ENCODE measurements around the gene CLIC3. TPM values are rescaled to one million over a fixed set of nuclear protein-coding genes. Genes with fewer than 3 reads are reported as not detected.

Gene CLIC3
- total RNA-seq, 1 experiment from 2014 or later, result not detected

GRCh38 chr9:137025517-137025966 is 29.2 kb upstream of the CLIC3 start:
- ChIA-PET POLR2A (ENCODE audit: low non-redundant PET) (no interaction called here), CTCF (interaction anchor here (1.5 kb wide), 1 partner anchor 10 kb away, joined by 12 read pairs; no protein-coding TSS in a partner anchor)
- Histone ChIP-seq H3K4me1 (ENCODE audit: insufficient read depth, low read length, poor library complexity, severe bottlenecking) (peaks cover 10% of the 10 kb centered on the region), H3K27ac (ENCODE audit: low read depth, low read length, poor library complexity, severe bottlenecking) (no peak overlapping the region), H3K4me3 (ENCODE audit: low read depth, low read length, poor library complexity, severe bottlenecking) (no peak overlapping the region), H3K27me3 (replicated peaks; ENCODE audit: insufficient read depth, low read depth, low read length, poor library complexity) (no peaks in the 10 kb centered on the region), H3K9me3 (ENCODE audit: low read depth, low read length, poor library complexity, severe bottlenecking) (no peaks in the 10 kb centered on the region), H3K36me3 (ENCODE audit: insufficient read depth, low read length, poor library complexity, severe bottlenecking) (no peaks in the 10 kb centered on the region)
- no peak for TF ChIP-seq CTCF (conservative IDR thresholded peaks at IDR 0.05; ENCODE audit: low read depth, low read length)
- BruUV-seq (replicated peaks), result no TSS peak
- intact Hi-C loops (cut with micrococcal nuclease; ENCODE audit: unreplicated experiment), result no loop called here
- DNase-seq (ENCODE audit: low spot score), result no peak

- peaks cover 3% of the 10 kb centered on the region for H3K4me1 ChIP-seq (ENCODE audit: insufficient read depth, low read length, poor library complexity, severe bottlenecking)
- no peaks in the 10 kb centered on the region for H3K36me3 ChIP-seq (ENCODE audit: insufficient read depth, low read length, poor library complexity, severe bottlenecking)
- TF ChIP-seq CTCF (conservative IDR thresholded peaks at IDR 0.05; ENCODE audit: low read depth, low read length) (no peak), EZH2 (IDR thresholded peaks at IDR 0.05; ENCODE audit: borderline replicate concordance, low read depth, low read length, poor library complexity, severe bottlenecking) (no peak)
- intact Hi-C loops (cut with micrococcal nuclease; ENCODE audit: unreplicated experiment), result no loop called here
- POLR2A ChIA-PET (ENCODE audit: low non-redundant PET), result no interaction called here
- CTCF ChIA-PET, result no interaction called here
- no peaks in the 10 kb centered on the region for H3K9me3 ChIP-seq (ENCODE audit: low read depth, low read length, poor library complexity, severe bottlenecking)
- BruUV-seq (replicated peaks), result no TSS peak
- no peaks in the 10 kb centered on the region for H3K27me3 ChIP-seq (replicated peaks; ENCODE audit: insufficient read depth, low read depth, low read length, poor library complexity)
- no peak overlapping the region for H3K27ac ChIP-seq (ENCODE audit: low read depth, low read length, poor library complexity, severe bottlenecking)
- no peak for DNase-seq (ENCODE audit: low spot score)
- no peak overlapping the region for H3K4me3 ChIP-seq (ENCODE audit: low read depth, low read length, poor library complexity, severe bottlenecking)
These were observed 27.2 kb upstream of the CLIC3 start for GRCh38 chr9:137023583-137023991.

- BruUV-seq (replicated peaks), result no TSS peak
- POLR2A ChIA-PET (ENCODE audit: low non-redundant PET), result no interaction called here
These were observed 26.8 kb upstream of the CLIC3 start for GRCh38 chr9:137023157-137023556.

More at GRCh38 chr9:137023157-137023556, 26.8 kb upstream of the CLIC3 start:
- H3K4me3 ChIP-seq (ENCODE audit: low read depth, low read length, poor library complexity, severe bottlenecking), result no peak overlapping the region
- no peaks in the 10 kb centered on the region for H3K36me3 ChIP-seq (ENCODE audit: insufficient read depth, low read length, poor library complexity, severe bottlenecking)
- no peaks in the 10 kb centered on the region for H3K27me3 ChIP-seq (replicated peaks; ENCODE audit: insufficient read depth, low read depth, low read length, poor library complexity)
- intact Hi-C loops (cut with micrococcal nuclease; ENCODE audit: unreplicated experiment), result no loop called here
- no peaks in the 10 kb centered on the region for H3K9me3 ChIP-seq (ENCODE audit: low read depth, low read length, poor library complexity, severe bottlenecking)
- H3K27ac ChIP-seq (ENCODE audit: low read depth, low read length, poor library complexity, severe bottlenecking), result no peak overlapping the region
- CTCF ChIA-PET, result no interaction called here
- no peak for DNase-seq (ENCODE audit: low spot score)
- TF ChIP-seq CTCF (conservative IDR thresholded peaks at IDR 0.05; ENCODE audit: low read depth, low read length) (no peak), EZH2 (IDR thresholded peaks at IDR 0.05; ENCODE audit: borderline replicate concordance, low read depth, low read length, poor library complexity, severe bottlenecking) (no peak)
- no peaks in the 10 kb centered on the region for H3K4me1 ChIP-seq (ENCODE audit: insufficient read depth, low read length, poor library complexity, severe bottlenecking)

Data from A673 (cell line).